Choroid plexus epithelial cell (primary cell): Measurements from ENCODE around the gene HARS2.

ENCODE experiments used
- DNase-seq: peaks from one replicate; pipeline ENCODE4 v3.0.0-alpha.2; 2010; ENCODE audit warnings: low read depth
- H3K4me3 ChIP-seq: 2 replicates; pipeline ENCODE4 v1.5.1; 2011; ENCODE audit warnings: low read depth, mild to moderate bottlenecking, control low read depth, low read length, moderate library complexity
- CTCF ChIP-seq: conservative IDR thresholded peaks from 2 replicates; pipeline ENCODE4 v1.5.1; 2011; ENCODE audit warnings: low read depth, mild to moderate bottlenecking, control low read depth, inconsistent platforms, low read length, moderate library complexity

HARS2 gene

GRCh38 chr5:140725799-140726471 is 34.7 kb downstream of the HARS2 start:
- DNase-seq, result peak; percentile 90
- peak overlapping the region; percentile 39 for H3K4me3 ChIP-seq
- TF ChIP-seq CTCF, result no peak

- no peak overlapping the region for H3K4me3 ChIP-seq
- no peak for DNase-seq
- no peak for TF ChIP-seq CTCF
These were observed 41.8 kb downstream of the HARS2 start for GRCh38 chr5:140733098-140733497.

GRCh38 chr5:140734354-140734753 is 43.1 kb downstream of the HARS2 start:
- peak; percentile 34 for TF ChIP-seq CTCF
- peak; percentile 28 for DNase-seq
- H3K4me3 ChIP-seq, result no peak overlapping the region

- no peak overlapping the region for H3K4me3 ChIP-seq
- no peak for DNase-seq
- no peak for TF ChIP-seq CTCF
These were observed 46.2 kb downstream of the HARS2 start for GRCh38 chr5:140737486-140737885.

- no peak for TF ChIP-seq CTCF
- H3K4me3 ChIP-seq, result no peak overlapping the region
- no peak for DNase-seq
These were observed 50.7 kb downstream of the HARS2 start for GRCh38 chr5:140741967-140742366.
